Thyroid gland (tissue), 4 donors: ENCODE measurements around the gene BMP8B. TPM values are rescaled to one million over a fixed set of nuclear protein-coding genes. Genes with fewer than 3 reads are reported as not detected.

ENCODE experiments used
- DNase-seq, 2 donors: peaks; one replicate each; pipeline ENCODE4 v3.0.0-alpha.2; 2019
- H3K27ac ChIP-seq, 3 donors: fragments of 200-600 bp; sonication (generic); 1 replicate in 2 of 3; 2 replicates in 1 of 3; pipeline ENCODE4 v1.5.1; 2016 to 2019; ENCODE audit warnings: mild to moderate bottlenecking in 1 of 3, moderate library complexity in 1 of 3
- H3K27me3 ChIP-seq: fragments of 200-600 bp; sonication (generic); one replicate; pipeline ENCODE4 v1.5.1; 2019
- H3K36me3 ChIP-seq, 2 donors: fragments of 200-600 bp; sonication (generic); one replicate each; pipeline ENCODE4 v1.5.1; 2016 to 2019
- H3K4me1 ChIP-seq, 2 donors: fragments of 200-600 bp; sonication (generic); one replicate each; pipeline ENCODE4 v1.5.1; 2017 to 2019
- H3K4me3 ChIP-seq, 3 donors: fragments of 200-600 bp; sonication (generic); replicated peaks in 1 of 3; 1 replicate in 2 of 3; 2 replicates in 1 of 3; pipeline ENCODE4 v1.5.1; 2016; ENCODE audit warnings: mild to moderate bottlenecking in 1 of 3
- H3K9me3 ChIP-seq: fragments of 200-600 bp; sonication (generic); one replicate; pipeline ENCODE4 v1.5.1; 2017
- POLR2A ChIP-seq, 2 donors: fragments of 450-650 bp; IDR thresholded peaks; one replicate each; pipeline ENCODE4 v1.6.1; 2017; ENCODE audit warnings: antibody characterized with exemption in 2 of 2, mild to moderate bottlenecking in 2 of 2, moderate library complexity in 1 of 2
- WGBS, 2 donors: methylation state at CpG; one replicate each; pipeline ENCODE4 v1.1.5; 2017; 5-methylcytosine and 5-hydroxymethylcytosine counted together
- intact Hi-C: fragments of 100-400 bp; cut with DNase I; formaldehyde crosslinking; loops from one replicate; pipeline ENCODE4 v1.15.1; 2023
- total RNA-seq, 4 donors: library from RNA; depleted of rRNA; stranded (reverse); fragments of >200 nt; gene quantifications; one replicate each; pipeline ENCODE4 v1.2.3, GENCODE V29; 2016
- TF ChIP-seq, protein P1 (sequence below), 6 experiments: fragments of 200-600 bp in 3 of 6; fragments of 450-650 bp in 3 of 6; sonication (generic) in 3 of 6; IDR thresholded peaks; one replicate each; pipeline ENCODE4 v1.5.1; 2016 to 2019; ENCODE audit warnings: antibody characterized with exemption in 6 of 6, mild to moderate bottlenecking in 2 of 6, inconsistent platforms in 1 of 6, moderate library complexity in 1 of 6

BMP8B gene
- total RNA-seq, 4 donors from 2014 or later, result 6.6 to 15.4 (median 8.1) TPM

DNA sequence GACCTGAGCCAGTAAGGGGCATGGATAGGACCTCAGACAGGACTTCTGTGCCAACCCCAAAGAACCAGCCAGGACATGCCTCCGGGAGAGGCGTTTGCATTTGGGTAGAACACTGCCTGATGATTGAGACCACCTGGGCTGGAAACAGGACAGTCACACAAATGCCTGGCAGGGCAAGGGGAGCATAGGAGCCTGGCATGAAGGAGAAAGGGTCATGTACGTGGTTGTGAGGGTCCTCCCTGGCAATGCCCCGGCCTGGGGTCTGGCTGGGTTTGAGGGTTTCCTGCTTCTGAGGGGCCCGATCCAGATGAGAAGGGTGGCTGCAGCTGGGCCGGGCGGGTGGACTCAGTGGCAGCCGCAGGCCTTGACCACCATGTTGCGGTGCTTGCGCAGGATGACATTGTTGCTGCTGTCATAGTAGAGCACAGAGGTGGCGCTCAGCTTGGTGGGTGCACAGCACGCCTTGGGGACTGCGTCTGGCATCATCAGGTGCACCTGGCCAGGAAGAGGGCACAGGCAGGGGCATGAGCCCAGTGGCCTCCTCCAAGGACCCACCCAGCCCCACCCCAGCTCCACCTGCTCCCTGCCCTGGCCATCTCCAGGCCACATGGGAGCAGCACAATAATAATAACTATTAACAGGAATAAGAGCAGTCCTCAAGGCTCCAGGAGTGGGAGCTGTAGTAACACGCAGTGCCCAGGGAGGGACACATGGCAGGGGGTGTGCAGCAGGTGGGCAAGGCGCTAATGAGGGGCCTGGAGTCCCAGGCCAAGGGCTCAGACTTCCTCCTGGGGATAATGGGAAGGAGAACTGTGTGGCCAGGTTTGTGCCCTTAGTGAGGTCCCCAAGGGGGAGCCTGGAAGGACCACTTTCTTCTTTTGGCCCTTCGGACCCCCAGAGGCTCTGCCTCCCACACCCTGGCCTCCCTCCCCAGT is 28.3 kb downstream of the BMP8B start:
- no peaks in the 10 kb centered on the region for H3K9me3 ChIP-seq
- no peak for DNase-seq
- WGBS, 2 donors, result 89 to 96% methylated on average over 14 to 16 of the region's 16 CpGs
- intact Hi-C loops, result no loop called here
- H3K27ac ChIP-seq, result no peak overlapping the region
- peaks cover 0 to 10% of the 10 kb centered on the region in 2 donors for H3K36me3 ChIP-seq
- no peaks in the 10 kb centered on the region for H3K27me3 ChIP-seq
- H3K4me3 ChIP-seq, result no peak overlapping the region
- no peak for TF ChIP-seq POLR2A (IDR thresholded peaks at IDR 0.05)
- TF ChIP-seq, protein P1, sequence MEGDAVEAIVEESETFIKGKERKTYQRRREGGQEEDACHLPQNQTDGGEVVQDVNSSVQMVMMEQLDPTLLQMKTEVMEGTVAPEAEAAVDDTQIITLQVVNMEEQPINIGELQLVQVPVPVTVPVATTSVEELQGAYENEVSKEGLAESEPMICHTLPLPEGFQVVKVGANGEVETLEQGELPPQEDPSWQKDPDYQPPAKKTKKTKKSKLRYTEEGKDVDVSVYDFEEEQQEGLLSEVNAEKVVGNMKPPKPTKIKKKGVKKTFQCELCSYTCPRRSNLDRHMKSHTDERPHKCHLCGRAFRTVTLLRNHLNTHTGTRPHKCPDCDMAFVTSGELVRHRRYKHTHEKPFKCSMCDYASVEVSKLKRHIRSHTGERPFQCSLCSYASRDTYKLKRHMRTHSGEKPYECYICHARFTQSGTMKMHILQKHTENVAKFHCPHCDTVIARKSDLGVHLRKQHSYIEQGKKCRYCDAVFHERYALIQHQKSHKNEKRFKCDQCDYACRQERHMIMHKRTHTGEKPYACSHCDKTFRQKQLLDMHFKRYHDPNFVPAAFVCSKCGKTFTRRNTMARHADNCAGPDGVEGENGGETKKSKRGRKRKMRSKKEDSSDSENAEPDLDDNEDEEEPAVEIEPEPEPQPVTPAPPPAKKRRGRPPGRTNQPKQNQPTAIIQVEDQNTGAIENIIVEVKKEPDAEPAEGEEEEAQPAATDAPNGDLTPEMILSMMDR (IDR thresholded peaks at IDR 0.05), result no peak
- peaks cover 4 to 10% of the 10 kb centered on the region in 2 donors for H3K4me1 ChIP-seq

DNA sequence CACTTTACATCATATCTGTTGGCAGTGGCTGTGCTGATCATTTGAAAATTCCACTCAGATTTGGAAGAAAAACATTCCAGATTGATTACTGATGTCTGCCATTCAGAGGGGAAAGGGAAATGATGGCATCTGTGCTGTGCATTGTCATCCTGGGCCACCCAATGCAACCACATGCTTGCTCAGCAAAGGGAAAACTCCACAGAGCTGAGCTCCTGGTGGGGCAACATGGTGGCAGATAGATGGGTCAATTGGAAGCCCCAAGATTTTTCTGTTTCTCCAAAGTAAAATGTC is 29.3 kb downstream of the BMP8B start:
- Histone ChIP-seq H3K27ac (no peak overlapping the region), H3K4me3 (no peak overlapping the region), H3K36me3 (peaks cover 1 to 10% of the 10 kb centered on the region in 2 donors), H3K9me3 (no peaks in the 10 kb centered on the region), H3K4me1 (peaks cover 13 to 18% of the 10 kb centered on the region in 2 donors), H3K27me3 (no peaks in the 10 kb centered on the region)
- no peak for TF ChIP-seq POLR2A (IDR thresholded peaks at IDR 0.05)
- TF ChIP-seq, protein P1 (IDR thresholded peaks at IDR 0.05), result no peak
- intact Hi-C loops, result no loop called here
- DNase-seq, result no peak

DNA sequence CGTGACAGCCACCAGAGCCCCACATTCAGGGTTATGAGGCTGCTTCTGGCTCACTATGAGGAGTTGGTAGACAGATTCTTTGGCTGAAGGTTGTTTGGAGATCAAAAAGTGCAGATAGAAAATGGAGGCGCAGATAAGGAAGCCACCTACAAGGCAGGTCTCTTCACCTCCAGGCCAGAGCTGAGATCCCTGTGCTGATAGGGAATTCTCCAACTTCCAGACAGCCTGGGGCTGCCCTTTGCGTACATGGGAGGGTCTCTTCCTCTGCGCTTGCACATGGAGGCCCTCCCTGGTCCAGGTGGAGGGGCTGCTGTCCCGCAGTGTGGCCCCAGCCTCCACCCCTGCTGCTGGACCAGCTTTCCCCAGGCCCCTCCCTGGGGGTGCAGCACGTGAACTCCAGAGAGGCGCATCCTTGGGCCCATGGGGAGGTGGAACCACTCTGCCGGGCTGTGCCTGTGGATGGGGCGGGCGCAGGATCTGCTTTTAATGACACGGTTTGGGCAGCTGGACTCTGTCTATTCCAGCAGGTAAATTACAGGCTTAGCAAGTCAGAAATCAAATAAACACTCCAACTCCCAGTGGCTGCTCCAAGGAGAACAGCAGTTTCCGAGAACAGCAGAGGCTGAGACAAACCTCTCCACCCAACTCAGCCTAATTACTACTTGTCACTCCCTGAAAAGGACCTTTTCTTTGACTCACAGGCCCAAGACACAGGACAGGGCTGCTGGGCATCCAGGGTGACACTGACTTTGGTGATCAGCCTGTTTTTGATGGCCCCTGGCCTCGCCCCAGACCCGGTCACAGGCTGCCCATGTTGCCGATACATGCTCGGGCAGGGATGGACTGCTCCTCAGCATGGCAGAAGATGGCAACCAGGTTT is 29.9 kb downstream of the BMP8B start:
- H3K36me3 ChIP-seq, result peaks cover 7 to 10% of the 10 kb centered on the region in 2 donors
- intact Hi-C loops, result no loop called here

DNA sequence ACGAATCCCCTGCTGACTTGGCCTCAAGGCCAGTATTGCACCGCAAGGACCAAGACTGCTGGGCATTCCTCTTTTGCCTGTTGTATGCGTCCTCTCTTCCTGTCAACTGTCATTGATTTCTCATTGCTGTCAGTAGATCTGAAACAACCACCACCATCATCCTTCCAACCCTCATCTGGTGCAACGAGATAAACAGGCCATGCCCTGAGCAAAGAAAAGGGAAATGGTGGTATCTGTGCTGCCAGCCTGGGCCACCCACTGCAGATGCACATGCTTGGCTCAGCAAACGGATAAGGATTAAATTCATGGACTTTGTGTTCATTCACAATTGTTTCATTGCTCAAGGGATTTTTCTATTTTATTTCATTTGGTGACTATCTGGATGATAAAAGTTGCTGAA is 31.2 kb downstream of the BMP8B start:
- Histone ChIP-seq H3K27ac (no peak overlapping the region), H3K4me3 (no peak overlapping the region), H3K27me3 (no peaks in the 10 kb centered on the region), H3K36me3 (peaks cover 20 to 21% of the 10 kb centered on the region in 2 donors), H3K4me1 (peaks cover 14 to 24% of the 10 kb centered on the region in 2 donors), H3K9me3 (no peaks in the 10 kb centered on the region)
- DNase-seq, result no peak
- TF ChIP-seq POLR2A (IDR thresholded peaks at IDR 0.05), result no peak
- TF ChIP-seq, protein P1 (IDR thresholded peaks at IDR 0.05), result no peak
- WGBS, 2 donors, result 97% methylated on average over 5 of the region's 5 CpGs
- intact Hi-C loops, result no loop called here

More for the DNA sequence above, 29.9 kb downstream of the BMP8B start:
- no peak overlapping the region for H3K4me3 ChIP-seq
- peaks cover 14 to 24% of the 10 kb centered on the region in 2 donors for H3K4me1 ChIP-seq
- TF ChIP-seq POLR2A (IDR thresholded peaks at IDR 0.05), result no peak
- TF ChIP-seq, protein P1 (IDR thresholded peaks at IDR 0.05), result no peak
- H3K27ac ChIP-seq, result no peak overlapping the region
- H3K9me3 ChIP-seq, result no peaks in the 10 kb centered on the region
- H3K27me3 ChIP-seq, result no peaks in the 10 kb centered on the region
- DNase-seq, result no peak
- 94 to 99% methylated on average over 9 to 15 of the region's 16 CpGs for WGBS, 2 donors
